Measurements from ENCODE around the gene POLE2. TPM values are rescaled to one million over a fixed set of nuclear protein-coding genes. Genes with fewer than 3 reads are reported as not detected.
"Not testable (repeated sequence)": the region's sequence is repeated elsewhere in the genome, so short reads cannot be mapped to it uniquely, and the experiment has no call there.

POLE2 gene
- total RNA-seq, 1 donor from 2014 or later: 3.0 TPM

DNA sequence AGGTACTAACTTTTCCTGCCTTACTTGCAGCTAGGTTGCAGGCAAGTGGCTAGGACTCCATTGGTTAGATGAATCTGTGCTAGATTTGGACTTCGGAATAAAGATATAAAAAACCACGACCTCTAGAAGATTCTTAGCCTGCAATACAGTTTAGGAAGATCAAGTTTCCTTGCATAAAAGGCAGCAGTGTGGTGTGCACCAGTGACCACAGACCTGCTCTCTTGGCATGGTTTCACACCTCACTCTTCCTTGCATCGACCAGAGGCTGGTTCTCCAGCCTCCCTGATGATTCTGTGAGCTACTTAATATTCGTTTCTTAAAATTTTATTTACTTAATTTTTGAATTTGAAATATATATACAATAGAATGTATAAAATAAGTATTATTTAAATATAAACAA, 14.7 kb upstream of the POLE2 start:
- H3K36me3 Mint-ChIP-seq (ENCODE audit: low read depth, unreplicated experiment): peaks cover 4% of the 10 kb centered on the region
- no peak overlapping the region for H3K4me3 Mint-ChIP-seq (ENCODE audit: unreplicated experiment)

DNA sequence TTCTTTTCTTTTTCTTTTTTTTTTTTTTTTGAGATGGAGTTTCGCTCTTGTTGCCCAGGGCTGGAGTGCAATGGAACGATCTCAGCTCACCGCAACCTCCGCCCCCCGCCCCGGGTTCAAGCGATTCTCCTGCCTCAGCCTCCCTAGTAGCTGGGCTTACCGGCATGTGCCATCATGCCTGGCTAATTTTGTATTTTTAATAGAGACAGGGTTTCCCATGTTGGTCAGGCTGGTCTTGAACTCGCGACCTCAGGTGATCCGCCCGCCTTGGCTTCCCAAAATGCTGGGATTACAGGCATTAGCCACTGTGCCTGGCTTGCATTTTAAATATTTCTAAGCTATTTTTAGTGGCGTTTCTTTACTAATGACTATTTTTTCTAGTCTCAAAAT, 5.7 kb upstream of the POLE2 start:
- peak overlapping the region; percentile 74 for H3K4me3 Mint-ChIP-seq (ENCODE audit: unreplicated experiment)
- peak overlapping the region; percentile 86 for H3K4me2 ChIP-seq (ENCODE audit: low read length)
- H3K9me3 Mint-ChIP-seq (ENCODE audit: unreplicated experiment); H3K4me1 Mint-ChIP-seq (ENCODE audit: low read depth, unreplicated experiment); H3K27me3 Mint-ChIP-seq (ENCODE audit: low read depth, unreplicated experiment); H3K36me3 Mint-ChIP-seq (ENCODE audit: low read depth, unreplicated experiment); H3K36me3 ChIP-seq (ENCODE audit: insufficient read depth, low read length); DNase-seq (ENCODE audit: low read depth); H3K27me3 ChIP-seq (ENCODE audit: insufficient read depth, low read length); H4K20me1 ChIP-seq (ENCODE audit: insufficient read depth, low read length); H3K27ac Mint-ChIP-seq (ENCODE audit: unreplicated experiment); H3K9me3 ChIP-seq (ENCODE audit: insufficient read depth, low read depth, low read length); H3K79me2 ChIP-seq (ENCODE audit: insufficient read depth, low read length); FAIRE-seq; H3K4me1 ChIP-seq (ENCODE audit: insufficient read depth, low read length): not testable (repeated sequence)
- peak overlapping the region; percentile 91 for H3K9ac ChIP-seq (ENCODE audit: low read length)
- H3K27ac ChIP-seq (ENCODE audit: low read depth, low read length): peak overlapping the region; percentile 85
- peak overlapping the region; percentile 100 for H2AFZ ChIP-seq (ENCODE audit: low read depth, low read length)
- peak overlapping the region; percentile 72 for H3K4me3 ChIP-seq (ENCODE audit: insufficient read depth, low read depth, low read length)

More for the DNA sequence above, 14.7 kb upstream of the POLE2 start:
- FAIRE-seq (no peak), DNase-seq (ENCODE audit: low read depth) (peak; percentile 46)
- Histone ChIP-seq H2AFZ (ENCODE audit: low read depth, low read length) (no peak overlapping the region), H3K27ac (ENCODE audit: low read depth, low read length) (no peak overlapping the region), H3K27me3 (ENCODE audit: insufficient read depth, low read length) (no peaks in the 10 kb centered on the region), H4K20me1 (ENCODE audit: insufficient read depth, low read length) (no peaks in the 10 kb centered on the region), H3K79me2 (ENCODE audit: insufficient read depth, low read length) (no peaks in the 10 kb centered on the region), H3K36me3 (ENCODE audit: insufficient read depth, low read length) (no peaks in the 10 kb centered on the region), H3K4me1 (ENCODE audit: insufficient read depth, low read length) (no peaks in the 10 kb centered on the region), H3K9me3 (ENCODE audit: insufficient read depth, low read depth, low read length) (no peaks in the 10 kb centered on the region), H3K4me3 (ENCODE audit: insufficient read depth, low read depth, low read length) (no peak overlapping the region), H3K4me2 (ENCODE audit: low read length) (no peak overlapping the region), H3K9ac (ENCODE audit: low read length) (no peak overlapping the region)
- H3K27me3 Mint-ChIP-seq (ENCODE audit: low read depth, unreplicated experiment): no peaks in the 10 kb centered on the region
- no peaks in the 10 kb centered on the region for H3K9me3 Mint-ChIP-seq (ENCODE audit: unreplicated experiment)
- no peaks in the 10 kb centered on the region for H3K4me1 Mint-ChIP-seq (ENCODE audit: low read depth, unreplicated experiment)
- H3K27ac Mint-ChIP-seq (ENCODE audit: unreplicated experiment): no peak overlapping the region
- TF ChIP-seq, protein P1, sequence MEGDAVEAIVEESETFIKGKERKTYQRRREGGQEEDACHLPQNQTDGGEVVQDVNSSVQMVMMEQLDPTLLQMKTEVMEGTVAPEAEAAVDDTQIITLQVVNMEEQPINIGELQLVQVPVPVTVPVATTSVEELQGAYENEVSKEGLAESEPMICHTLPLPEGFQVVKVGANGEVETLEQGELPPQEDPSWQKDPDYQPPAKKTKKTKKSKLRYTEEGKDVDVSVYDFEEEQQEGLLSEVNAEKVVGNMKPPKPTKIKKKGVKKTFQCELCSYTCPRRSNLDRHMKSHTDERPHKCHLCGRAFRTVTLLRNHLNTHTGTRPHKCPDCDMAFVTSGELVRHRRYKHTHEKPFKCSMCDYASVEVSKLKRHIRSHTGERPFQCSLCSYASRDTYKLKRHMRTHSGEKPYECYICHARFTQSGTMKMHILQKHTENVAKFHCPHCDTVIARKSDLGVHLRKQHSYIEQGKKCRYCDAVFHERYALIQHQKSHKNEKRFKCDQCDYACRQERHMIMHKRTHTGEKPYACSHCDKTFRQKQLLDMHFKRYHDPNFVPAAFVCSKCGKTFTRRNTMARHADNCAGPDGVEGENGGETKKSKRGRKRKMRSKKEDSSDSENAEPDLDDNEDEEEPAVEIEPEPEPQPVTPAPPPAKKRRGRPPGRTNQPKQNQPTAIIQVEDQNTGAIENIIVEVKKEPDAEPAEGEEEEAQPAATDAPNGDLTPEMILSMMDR (IDR thresholded peaks at IDR 0.05; ENCODE audit: insufficient read depth, low read depth, low read length): no peak
- TF ChIP-seq EZH2 (IDR thresholded peaks at IDR 0.05; ENCODE audit: insufficient read depth, low read length): no peak

DNA sequence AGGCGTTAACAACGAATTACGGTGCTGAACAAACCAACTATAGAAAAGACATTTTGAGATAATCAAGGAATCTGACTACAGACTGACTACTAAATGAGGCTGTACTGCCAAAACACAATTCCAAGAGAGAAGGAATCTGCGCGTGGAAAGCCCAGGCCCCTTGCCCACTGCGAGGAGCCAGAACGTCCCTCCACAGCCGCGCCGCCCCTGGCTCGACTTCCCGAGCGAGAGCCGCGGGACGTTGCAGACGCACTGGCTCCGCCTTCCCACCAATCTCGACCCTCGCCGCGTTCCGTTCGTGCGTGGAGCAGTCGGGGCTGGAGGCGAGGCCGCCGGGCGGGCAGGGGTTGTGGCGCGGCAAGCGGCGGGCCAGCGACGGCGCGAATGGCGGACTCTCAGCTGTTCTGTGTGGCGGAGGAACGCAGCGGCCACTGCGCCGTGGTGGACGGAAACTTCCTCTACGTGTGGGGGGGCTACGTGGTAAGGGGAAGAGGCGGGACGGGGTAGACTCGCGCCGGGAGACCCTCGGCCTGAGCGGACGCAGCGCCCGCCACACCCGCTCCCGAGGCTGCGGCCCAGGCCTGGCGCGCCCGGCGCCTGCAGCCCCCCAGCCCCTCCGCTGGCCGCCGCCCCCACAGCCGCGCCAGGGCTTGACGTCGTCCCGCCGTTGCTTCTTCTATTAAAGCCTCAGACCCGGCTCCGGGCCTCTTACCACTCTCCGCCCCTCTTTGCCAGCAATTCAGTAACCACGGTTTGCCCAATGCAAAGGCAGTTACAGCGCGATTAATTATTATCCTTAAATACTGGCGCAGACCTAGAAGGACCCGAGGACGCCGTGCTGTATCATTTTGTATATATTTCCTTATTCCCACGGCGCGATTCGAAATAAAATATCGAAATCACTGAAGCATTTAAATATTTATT, 5.1 kb upstream of the POLE2 start, which contains the start of gene KLHDC1:
KLHDC1 (plus strand) TSS at position 310 of the 924 bp plus-strand sequence; CDS start at position 385, 75 bp downstream.
- peak within 1 kb of the TSS; percentile 84 for H3K27ac Mint-ChIP-seq (ENCODE audit: unreplicated experiment)
- Histone ChIP-seq H2AFZ (ENCODE audit: low read depth, low read length) (peak within 1 kb of the TSS; percentile 100), H3K27ac (ENCODE audit: low read depth, low read length) (peak within 1 kb of the TSS; percentile 85), H3K9me3 (ENCODE audit: insufficient read depth, low read depth, low read length) (no peaks in the 10 kb centered on the region), H3K36me3 (ENCODE audit: insufficient read depth, low read length) (no peaks in the 10 kb centered on the region), H3K9ac (ENCODE audit: low read length) (peak within 1 kb of the TSS; percentile 91), H4K20me1 (ENCODE audit: insufficient read depth, low read length) (no peaks in the 10 kb centered on the region), H3K4me3 (ENCODE audit: insufficient read depth, low read depth, low read length) (peak within 1 kb of the TSS; percentile 72), H3K4me2 (ENCODE audit: low read length) (peak within 1 kb of the TSS; percentile 86), H3K27me3 (ENCODE audit: insufficient read depth, low read length) (no peaks in the 10 kb centered on the region), H3K79me2 (ENCODE audit: insufficient read depth, low read length) (peaks cover 4% of the 10 kb centered on the region), H3K4me1 (ENCODE audit: insufficient read depth, low read length) (peaks cover 4% of the 10 kb centered on the region)
- no peaks in the 10 kb centered on the region for H3K36me3 Mint-ChIP-seq (ENCODE audit: low read depth, unreplicated experiment)
- H3K4me3 Mint-ChIP-seq (ENCODE audit: unreplicated experiment): peak within 1 kb of the TSS; percentile 87
- FAIRE-seq (no peak), DNase-seq (ENCODE audit: low read depth) (peak; percentile 66)
- H3K4me1 Mint-ChIP-seq (ENCODE audit: low read depth, unreplicated experiment): no peaks in the 10 kb centered on the region
- no peak for TF ChIP-seq EZH2 (IDR thresholded peaks at IDR 0.05; ENCODE audit: insufficient read depth, low read length)
- TF ChIP-seq, protein P1 (IDR thresholded peaks at IDR 0.05; ENCODE audit: insufficient read depth, low read depth, low read length): no peak
- no peaks in the 10 kb centered on the region for H3K27me3 Mint-ChIP-seq (ENCODE audit: low read depth, unreplicated experiment)
- H3K9me3 Mint-ChIP-seq (ENCODE audit: unreplicated experiment): no peaks in the 10 kb centered on the region
